Neural cell (in vitro differentiated cells): ENCODE data around the gene EIF4G3. TPM values are rescaled to one million over a fixed set of nuclear protein-coding genes. Genes with fewer than 3 reads are reported as not detected.

Source experiments
- H2AFZ ChIP-seq: fragments of 200-600, 300-800 bp; sonication (generic), shearing (Covaris generic); 2 replicates; pipeline ENCODE4 v1.6.0; 2014; ENCODE audit warnings: low read depth, mild to moderate bottlenecking, antibody characterized with exemption, low read length, moderate library complexity
- H3F3A ChIP-seq: fragments of 200-600 bp; shearing (Covaris generic); 2 replicates; pipeline ENCODE4 v1.6.1; 2016; ENCODE audit warnings: mild to moderate bottlenecking, moderate library complexity, mixed read lengths, antibody characterized with exemption, low read length; ENCODE audit not compliant: insufficient read depth, poor library complexity, severe bottlenecking
- H3K27ac ChIP-seq: fragments of 200-600, 300-800 bp; sonication (generic), shearing (Covaris generic); 2 replicates; pipeline ENCODE4 v1.5.1; 2014; ENCODE audit warnings: mild to moderate bottlenecking, low read length, moderate library complexity
- H3K27me3 ChIP-seq: fragments of 300-800, 200-600 bp; sonication (generic), shearing (Covaris generic); 2 replicates; pipeline ENCODE4 v1.6.0; 2014; ENCODE audit warnings: mild to moderate bottlenecking, low read depth, low read length, moderate library complexity; ENCODE audit not compliant: insufficient read depth
- H3K36me3 ChIP-seq: fragments of 300-800, 200-600 bp; sonication (generic), shearing (Covaris generic); 2 replicates; pipeline ENCODE4 v1.5.1; 2014; ENCODE audit warnings: mild to moderate bottlenecking, antibody characterized with exemption, low read length, moderate library complexity; ENCODE audit not compliant: insufficient read depth
- H3K4me2 ChIP-seq: fragments of 300-800, 200-600 bp; sonication (generic), shearing (Covaris generic); 2 replicates; pipeline ENCODE4 v1.6.0; 2014; ENCODE audit warnings: mild to moderate bottlenecking, low read length
- H3K4me3 ChIP-seq: fragments of 300-800, 200-600 bp; sonication (generic), shearing (Covaris generic); 2 replicates; pipeline ENCODE4 v1.5.1; 2014; ENCODE audit warnings: mild to moderate bottlenecking, low read length, moderate library complexity
- H3K79me2 ChIP-seq: fragments of 200-600 bp; shearing (Covaris generic); replicated peaks from 2 replicates; pipeline ENCODE4 v1.6.0; 2014; ENCODE audit warnings: mild to moderate bottlenecking, low read length, moderate library complexity; ENCODE audit not compliant: insufficient read depth
- H3K9ac ChIP-seq: fragments of 300-800, 200-600 bp; sonication (generic), shearing (Covaris generic); 2 replicates; pipeline ENCODE4 v1.6.1; 2016; ENCODE audit warnings: mild to moderate bottlenecking, low read length, mixed read lengths
- H3K9me2 ChIP-seq: fragments of 200-600 bp; shearing (Covaris generic); 2 replicates; pipeline ENCODE4 v1.6.1; 2016; ENCODE audit warnings: mild to moderate bottlenecking, low read length, mixed read lengths; ENCODE audit not compliant: insufficient read depth
- H3K9me3 ChIP-seq: fragments of 200-600, 300-800 bp; sonication (generic), shearing (Covaris generic); 2 replicates; pipeline ENCODE4 v1.6.1; 2016; ENCODE audit warnings: mild to moderate bottlenecking, mixed run types, low read length, moderate library complexity, mixed read lengths
- H4K20me1 ChIP-seq: fragments of 200-600 bp; shearing (Covaris generic); 2 replicates; pipeline ENCODE4 v1.6.1; 2016; ENCODE audit warnings: mild to moderate bottlenecking, mixed run types; ENCODE audit not compliant: insufficient read depth
- EP300 ChIP-seq: fragments of 450-650 bp; conservative IDR thresholded peaks from 2 replicates; pipeline ENCODE4 v1.6.1; 2014; ENCODE audit warnings: antibody characterized with exemption, mild to moderate bottlenecking, moderate library complexity; ENCODE audit not compliant: poor library complexity, severe bottlenecking
- EZH2 ChIP-seq: fragments of 200-600, 300-800 bp; shearing (Covaris generic), sonication (generic); IDR thresholded peaks from 2 replicates; pipeline ENCODE4 v1.6.1; 2014; ENCODE audit warnings: antibody characterized with exemption, low read length, borderline replicate concordance, mild to moderate bottlenecking; ENCODE audit not compliant: insufficient read depth, poor library complexity, severe bottlenecking
- MXI1 ChIP-seq: fragments of 450-650 bp; conservative IDR thresholded peaks from 2 replicates; pipeline ENCODE4 v1.6.1; 2014; ENCODE audit warnings: antibody characterized with exemption, mild to moderate bottlenecking; ENCODE audit not compliant: poor library complexity, severe bottlenecking
- POLR2AphosphoS5 ChIP-seq: IDR thresholded peaks from 2 replicates; pipeline ENCODE4 v1.6.1; 2012
- RAD21 ChIP-seq: fragments of 450-650 bp; conservative IDR thresholded peaks from 2 replicates; pipeline ENCODE4 v1.6.1; 2014; ENCODE audit warnings: antibody characterized with exemption, mild to moderate bottlenecking, moderate library complexity
- SMC3 ChIP-seq: fragments of 450-650 bp; conservative IDR thresholded peaks from 2 replicates; pipeline ENCODE4 v1.6.1; 2014; ENCODE audit warnings: antibody characterized with exemption, mild to moderate bottlenecking, moderate library complexity; ENCODE audit not compliant: poor library complexity
- TAF1 ChIP-seq: IDR thresholded peaks from 2 replicates; pipeline ENCODE4 v1.6.1; 2012; ENCODE audit warnings: low read depth
- polyA plus RNA-seq: library from polyadenylated mRNA; depleted of rRNA; stranded (reverse); fragments of >200 nt; gene quantifications from 2 replicates; pipeline ENCODE4 v1.2.3, GENCODE V29; 2014
- TF ChIP-seq, protein P1 (sequence below): IDR thresholded peaks from 2 replicates; pipeline ENCODE4 v1.6.1; 2012; ENCODE audit warnings: borderline replicate concordance
- TF ChIP-seq, protein P2 (sequence below): fragments of 450-650 bp; IDR thresholded peaks from 2 replicates; pipeline ENCODE4 v1.5.1; 2014; ENCODE audit warnings: antibody characterized with exemption, mild to moderate bottlenecking, moderate library complexity; ENCODE audit not compliant: poor library complexity, severe bottlenecking

EIF4G3 gene
- polyA plus RNA-seq, 1 donor from 2014 or later, result 56.9 TPM

DNA sequence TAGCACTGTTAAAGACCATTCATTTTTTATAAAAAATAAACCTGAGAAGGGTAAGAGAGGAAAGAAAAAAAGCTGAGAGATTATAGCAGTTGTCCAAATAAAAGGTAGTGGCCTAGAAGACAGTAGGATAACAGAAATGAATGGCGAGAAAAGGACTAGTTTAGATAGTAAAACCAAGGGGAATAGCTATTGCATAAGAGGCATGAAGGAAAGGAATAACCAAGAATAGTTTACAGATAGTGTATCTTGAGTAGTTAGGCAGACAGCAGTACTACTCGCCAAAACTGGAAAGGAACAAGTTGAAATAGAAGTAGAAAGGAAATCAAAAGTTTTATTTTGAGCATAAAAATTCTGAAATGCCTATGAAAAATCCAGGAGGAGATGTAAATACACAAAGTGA, 70.5 kb downstream of the EIF4G3 start:
- Histone ChIP-seq H4K20me1 (no peaks in the 10 kb centered on the region), H3K27me3 (no peaks in the 10 kb centered on the region), H2AFZ (no peak overlapping the region), H3K36me3 (peaks cover 4% of the 10 kb centered on the region), H3K4me2 (no peak overlapping the region), H3K27ac (no peak overlapping the region), H3K79me2 (no peaks in the 10 kb centered on the region), H3K9me3 (no peaks in the 10 kb centered on the region), H3K4me3 (no peak overlapping the region), H3K9me2 (no peaks in the 10 kb centered on the region), H3K9ac (no peak overlapping the region), H3F3A (no peaks in the 10 kb centered on the region)
- TF ChIP-seq TAF1 (no peak), EZH2 (no peak), EP300 (no peak), RAD21 (no peak), MXI1 (no peak), SMC3 (no peak), POLR2AphosphoS5 (no peak)
- TF ChIP-seq, protein P1, sequence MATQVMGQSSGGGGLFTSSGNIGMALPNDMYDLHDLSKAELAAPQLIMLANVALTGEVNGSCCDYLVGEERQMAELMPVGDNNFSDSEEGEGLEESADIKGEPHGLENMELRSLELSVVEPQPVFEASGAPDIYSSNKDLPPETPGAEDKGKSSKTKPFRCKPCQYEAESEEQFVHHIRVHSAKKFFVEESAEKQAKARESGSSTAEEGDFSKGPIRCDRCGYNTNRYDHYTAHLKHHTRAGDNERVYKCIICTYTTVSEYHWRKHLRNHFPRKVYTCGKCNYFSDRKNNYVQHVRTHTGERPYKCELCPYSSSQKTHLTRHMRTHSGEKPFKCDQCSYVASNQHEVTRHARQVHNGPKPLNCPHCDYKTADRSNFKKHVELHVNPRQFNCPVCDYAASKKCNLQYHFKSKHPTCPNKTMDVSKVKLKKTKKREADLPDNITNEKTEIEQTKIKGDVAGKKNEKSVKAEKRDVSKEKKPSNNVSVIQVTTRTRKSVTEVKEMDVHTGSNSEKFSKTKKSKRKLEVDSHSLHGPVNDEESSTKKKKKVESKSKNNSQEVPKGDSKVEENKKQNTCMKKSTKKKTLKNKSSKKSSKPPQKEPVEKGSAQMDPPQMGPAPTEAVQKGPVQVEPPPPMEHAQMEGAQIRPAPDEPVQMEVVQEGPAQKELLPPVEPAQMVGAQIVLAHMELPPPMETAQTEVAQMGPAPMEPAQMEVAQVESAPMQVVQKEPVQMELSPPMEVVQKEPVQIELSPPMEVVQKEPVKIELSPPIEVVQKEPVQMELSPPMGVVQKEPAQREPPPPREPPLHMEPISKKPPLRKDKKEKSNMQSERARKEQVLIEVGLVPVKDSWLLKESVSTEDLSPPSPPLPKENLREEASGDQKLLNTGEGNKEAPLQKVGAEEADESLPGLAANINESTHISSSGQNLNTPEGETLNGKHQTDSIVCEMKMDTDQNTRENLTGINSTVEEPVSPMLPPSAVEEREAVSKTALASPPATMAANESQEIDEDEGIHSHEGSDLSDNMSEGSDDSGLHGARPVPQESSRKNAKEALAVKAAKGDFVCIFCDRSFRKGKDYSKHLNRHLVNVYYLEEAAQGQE, result no peak
- TF ChIP-seq, protein P2, sequence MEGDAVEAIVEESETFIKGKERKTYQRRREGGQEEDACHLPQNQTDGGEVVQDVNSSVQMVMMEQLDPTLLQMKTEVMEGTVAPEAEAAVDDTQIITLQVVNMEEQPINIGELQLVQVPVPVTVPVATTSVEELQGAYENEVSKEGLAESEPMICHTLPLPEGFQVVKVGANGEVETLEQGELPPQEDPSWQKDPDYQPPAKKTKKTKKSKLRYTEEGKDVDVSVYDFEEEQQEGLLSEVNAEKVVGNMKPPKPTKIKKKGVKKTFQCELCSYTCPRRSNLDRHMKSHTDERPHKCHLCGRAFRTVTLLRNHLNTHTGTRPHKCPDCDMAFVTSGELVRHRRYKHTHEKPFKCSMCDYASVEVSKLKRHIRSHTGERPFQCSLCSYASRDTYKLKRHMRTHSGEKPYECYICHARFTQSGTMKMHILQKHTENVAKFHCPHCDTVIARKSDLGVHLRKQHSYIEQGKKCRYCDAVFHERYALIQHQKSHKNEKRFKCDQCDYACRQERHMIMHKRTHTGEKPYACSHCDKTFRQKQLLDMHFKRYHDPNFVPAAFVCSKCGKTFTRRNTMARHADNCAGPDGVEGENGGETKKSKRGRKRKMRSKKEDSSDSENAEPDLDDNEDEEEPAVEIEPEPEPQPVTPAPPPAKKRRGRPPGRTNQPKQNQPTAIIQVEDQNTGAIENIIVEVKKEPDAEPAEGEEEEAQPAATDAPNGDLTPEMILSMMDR, result no peak

DNA sequence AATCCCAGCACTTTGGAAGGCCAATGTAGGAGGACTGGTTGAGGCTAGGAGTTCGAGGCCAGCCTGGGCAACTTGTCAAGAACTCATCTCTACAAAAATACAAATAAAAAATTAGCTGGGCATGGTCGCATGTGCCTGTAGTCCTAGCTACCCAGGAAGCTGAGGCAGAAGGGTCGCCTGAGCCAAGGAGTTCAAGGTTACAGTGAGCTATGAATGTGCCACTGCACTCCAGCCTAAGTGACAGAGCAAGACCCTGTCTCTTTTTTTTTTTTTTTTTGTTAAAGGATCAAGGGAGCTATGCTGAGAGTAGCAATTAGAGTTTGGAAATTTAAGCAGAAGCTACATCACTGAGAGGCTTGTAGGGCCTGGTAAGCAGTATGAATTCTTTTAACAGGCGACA, 70.9 kb downstream of the EIF4G3 start:
- H3K27ac ChIP-seq, result no peak overlapping the region

More for the DNA sequence above, 70.9 kb downstream of the EIF4G3 start:
- TF ChIP-seq POLR2AphosphoS5 (no peak), EP300 (no peak), SMC3 (no peak)
- TF ChIP-seq, protein P1, result no peak
- no peaks in the 10 kb centered on the region for H3K79me2 ChIP-seq
- no peaks in the 10 kb centered on the region for H4K20me1 ChIP-seq
- H3K9ac ChIP-seq, result no peak overlapping the region
- H3K9me3 ChIP-seq, result no peaks in the 10 kb centered on the region
- no peak overlapping the region for H3K4me2 ChIP-seq
- H3F3A ChIP-seq, result no peaks in the 10 kb centered on the region
- H3K9me2 ChIP-seq, result no peaks in the 10 kb centered on the region
- H3K36me3 ChIP-seq, result peaks cover 4% of the 10 kb centered on the region
- H3K27me3 ChIP-seq, result no peaks in the 10 kb centered on the region
- H3K4me3 ChIP-seq, result no peak overlapping the region
- H2AFZ ChIP-seq, result no peak overlapping the region
